ENCODE results near the gene ADAMTS12.

Gene ADAMTS12

DNA sequence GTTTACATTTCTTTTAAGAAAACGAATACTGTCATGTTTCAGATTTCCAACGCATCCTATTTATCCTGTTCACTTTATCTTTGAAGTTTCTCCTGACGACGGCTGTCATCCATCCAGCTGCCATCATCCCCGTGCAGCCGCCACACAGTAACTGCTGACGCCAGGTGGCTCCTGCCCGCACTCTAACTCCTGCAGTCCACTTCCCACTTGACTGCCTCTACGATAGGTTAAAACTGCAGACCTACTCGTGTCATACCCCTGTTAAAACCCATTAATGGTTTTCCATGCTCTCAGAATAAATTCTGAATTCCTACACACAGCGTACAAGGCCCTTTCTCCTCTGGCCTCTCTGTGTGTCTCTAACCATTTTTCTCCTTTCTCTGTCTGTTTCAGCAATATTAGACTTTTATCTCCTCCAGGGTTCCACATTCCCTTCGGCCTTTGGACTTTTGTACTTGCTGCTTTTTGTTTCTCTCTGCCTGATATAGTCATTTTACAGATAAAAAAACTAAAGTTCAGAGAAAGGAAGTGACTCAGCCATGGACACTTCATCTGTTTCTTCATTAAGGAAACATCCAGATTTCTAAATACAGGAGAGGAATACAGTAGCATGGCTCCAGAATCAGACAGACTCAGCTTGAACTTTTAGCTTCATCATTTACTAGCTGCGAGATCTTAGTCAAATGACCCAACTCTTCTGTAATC is 84.9 kb downstream of the ADAMTS12 start:
- no peak for DNase-seq (ENCODE audit: extremely low read depth in 1 of 2, low read depth in 1 of 2)

DNA sequence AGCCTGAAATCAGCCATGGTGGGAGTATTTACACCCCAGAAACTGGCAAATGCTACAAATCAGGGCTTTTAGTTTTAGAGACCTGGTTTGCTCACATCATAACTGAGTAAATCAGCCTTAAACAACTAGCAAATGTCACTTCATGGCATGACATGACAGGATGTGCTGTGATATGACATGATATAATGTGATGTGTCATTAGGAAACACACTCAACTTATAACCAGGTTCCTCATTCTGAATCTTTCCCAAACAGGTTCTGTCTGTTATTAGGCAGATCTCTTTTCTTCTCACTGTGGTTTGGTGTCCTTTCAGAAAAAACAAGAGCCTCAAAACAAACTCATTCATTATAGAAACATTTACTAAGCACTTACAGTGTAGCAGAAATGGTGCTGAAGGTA is 90.5 kb downstream of the ADAMTS12 start:
- DNase-seq (ENCODE audit: extremely low read depth in 1 of 2, low read depth in 1 of 2): no peak

DNA sequence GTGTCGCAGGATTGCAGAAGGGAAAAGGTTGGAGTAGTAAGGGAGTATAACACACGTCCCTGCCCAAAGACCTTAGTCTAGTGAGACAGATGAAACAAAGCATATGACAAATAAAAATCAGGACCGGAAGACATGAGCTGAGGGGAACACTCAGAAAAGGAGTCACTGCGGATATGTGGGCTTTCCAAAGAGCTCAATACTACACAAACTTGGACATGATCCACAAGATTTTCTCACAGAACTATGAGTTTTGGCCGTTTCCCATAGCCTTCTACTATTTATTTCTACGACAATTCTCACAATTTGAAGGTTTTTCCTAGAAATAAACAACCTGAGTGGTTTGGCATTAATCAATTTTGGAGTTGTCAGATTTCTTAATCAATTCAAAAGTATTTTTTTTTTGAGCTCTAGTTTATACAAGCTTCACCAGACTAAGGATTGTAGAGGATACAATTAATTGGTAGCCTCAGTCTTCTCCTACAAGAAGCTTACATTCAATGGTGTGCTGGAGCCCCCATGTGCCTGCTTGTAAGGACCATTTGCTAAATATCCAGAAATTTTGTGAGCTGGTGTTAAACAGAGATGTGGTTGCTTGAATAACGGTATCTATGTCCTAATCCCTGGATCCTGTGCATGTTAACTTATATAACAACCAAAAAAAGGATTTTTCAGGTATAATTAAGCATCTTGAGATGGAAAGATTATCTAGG is 91.4 kb downstream of the ADAMTS12 start:
- no peak for DNase-seq (ENCODE audit: extremely low read depth in 1 of 2, low read depth in 1 of 2)

DNA sequence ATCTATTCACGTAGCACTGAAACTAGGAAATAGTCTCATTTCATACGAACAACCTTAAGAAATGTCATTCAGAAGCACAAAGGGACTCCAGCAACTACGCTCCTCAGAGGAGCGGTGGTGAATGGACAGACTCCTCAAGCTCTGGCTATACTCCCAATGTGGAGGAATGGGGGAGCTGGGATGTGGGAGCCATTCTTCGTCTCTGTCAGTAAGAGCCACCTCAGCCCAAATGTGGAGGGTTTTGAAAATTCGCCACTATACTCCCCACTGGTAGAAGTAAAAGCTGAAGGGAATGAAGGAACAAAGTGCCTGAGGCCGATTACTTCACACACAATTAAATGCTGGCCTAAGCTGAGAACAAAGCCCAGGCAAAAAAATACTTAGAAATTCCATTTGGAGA is 96.3 kb downstream of the ADAMTS12 start:
- no peak for DNase-seq (ENCODE audit: extremely low read depth in 1 of 2, low read depth in 1 of 2)

DNA sequence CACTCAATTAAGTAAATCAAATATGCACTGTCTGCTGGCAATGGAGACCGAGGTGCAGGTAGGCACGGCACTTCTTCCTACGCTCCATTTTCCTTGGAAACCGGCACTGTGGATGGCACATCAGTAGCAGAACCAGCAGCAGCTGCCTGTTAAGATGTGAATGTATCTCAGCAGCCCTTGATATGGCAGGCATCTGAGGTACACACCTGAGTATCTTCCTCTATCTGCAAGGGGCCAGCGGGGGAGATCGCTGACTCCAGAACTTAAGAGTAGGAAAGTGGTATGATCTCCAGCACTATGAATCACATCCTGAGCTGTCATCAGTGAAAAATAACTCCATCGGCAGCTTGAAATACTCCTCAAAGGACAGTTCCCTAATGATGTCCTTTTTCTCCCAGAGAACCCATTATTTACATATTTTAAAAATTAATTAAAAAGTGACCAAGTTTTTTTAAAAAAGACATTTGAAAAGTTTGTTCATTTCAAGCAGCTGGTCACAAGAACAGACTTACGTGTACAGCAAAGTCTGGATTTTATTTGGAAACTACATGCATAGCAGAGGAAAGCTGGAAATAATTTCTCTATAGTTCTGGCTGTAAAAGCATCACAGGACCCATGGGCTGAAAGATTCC is 97.1 kb downstream of the ADAMTS12 start:
- no peak for DNase-seq (ENCODE audit: extremely low read depth in 1 of 2, low read depth in 1 of 2)

DNA sequence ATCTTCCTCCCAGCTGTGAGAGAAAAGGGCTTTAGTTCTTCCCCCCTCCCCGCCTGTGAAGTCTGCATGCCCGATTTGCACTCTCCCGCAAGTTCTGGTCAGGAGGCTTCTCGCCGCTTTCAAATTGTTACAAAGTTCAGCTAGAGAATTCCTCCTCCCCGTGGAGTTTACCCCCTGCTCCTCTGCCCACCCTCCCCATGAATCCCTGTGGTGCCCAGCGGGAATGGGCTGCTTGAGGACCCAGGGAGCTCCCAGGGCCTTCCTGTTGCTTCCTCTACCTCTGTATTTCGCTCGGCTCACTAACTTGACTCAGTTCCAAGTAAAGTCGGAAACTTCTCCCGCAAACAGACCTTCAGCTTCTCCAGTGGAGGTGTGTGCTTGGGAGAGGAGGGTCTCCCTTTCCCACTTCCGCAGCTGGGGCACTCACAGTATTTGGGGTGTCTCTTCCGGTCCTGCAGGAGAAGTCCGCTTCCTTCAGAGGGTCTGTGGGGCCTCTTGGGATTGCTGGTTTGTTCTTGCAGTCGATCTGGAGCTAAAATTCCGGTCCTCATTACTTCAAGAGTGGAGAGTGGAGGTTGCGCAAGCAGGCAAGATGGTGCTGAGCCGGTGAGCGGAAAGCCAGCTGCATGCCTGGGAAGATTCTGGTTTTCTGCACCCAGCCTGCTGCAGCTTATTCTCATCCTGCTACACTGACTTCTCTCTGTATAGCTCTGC is 97.8 kb downstream of the ADAMTS12 start:
- DNase-seq (ENCODE audit: extremely low read depth in 1 of 2, low read depth in 1 of 2): no peak

DNA sequence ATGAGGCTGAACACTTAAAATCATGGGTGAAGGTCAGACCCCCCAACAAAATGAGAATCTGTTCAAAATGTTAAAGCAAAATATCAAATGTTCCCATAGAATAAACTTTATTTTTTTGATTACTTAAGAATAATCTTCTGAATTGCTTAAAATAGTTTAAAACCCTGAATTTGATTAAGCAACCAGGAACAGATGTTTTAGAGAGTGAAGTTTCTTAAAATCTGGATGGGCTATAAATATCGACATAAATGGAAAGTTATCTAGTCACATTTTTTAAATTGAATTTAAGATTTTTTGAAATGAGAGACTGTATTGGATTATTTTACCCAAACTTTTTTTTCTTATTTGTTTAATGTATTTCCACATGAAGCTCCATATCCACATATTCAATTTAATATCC is 98.5 kb downstream of the ADAMTS12 start:
- DNase-seq (ENCODE audit: extremely low read depth in 1 of 2, low read depth in 1 of 2): no peak

DNA sequence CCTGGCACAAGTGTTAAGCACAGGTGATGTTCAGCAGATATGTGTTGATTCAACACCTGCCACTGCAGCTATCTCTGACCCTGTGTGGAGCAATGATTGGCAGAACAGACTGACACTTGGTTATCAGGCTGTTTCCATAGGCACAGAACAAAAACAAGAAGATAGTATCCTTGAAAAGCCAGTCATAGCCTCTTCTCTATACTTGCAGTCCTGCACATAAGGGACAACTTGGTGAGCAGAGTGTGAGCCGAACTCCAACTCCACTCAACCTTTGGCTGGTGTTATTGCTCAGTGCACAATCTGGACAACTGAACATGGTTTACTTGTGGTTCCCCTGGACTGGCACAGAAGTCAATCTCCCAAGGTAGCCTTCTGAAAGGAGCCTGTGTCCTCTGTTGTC is 99.2 kb downstream of the ADAMTS12 start:
- no peak for DNase-seq (ENCODE audit: extremely low read depth in 1 of 2, low read depth in 1 of 2)

DNA sequence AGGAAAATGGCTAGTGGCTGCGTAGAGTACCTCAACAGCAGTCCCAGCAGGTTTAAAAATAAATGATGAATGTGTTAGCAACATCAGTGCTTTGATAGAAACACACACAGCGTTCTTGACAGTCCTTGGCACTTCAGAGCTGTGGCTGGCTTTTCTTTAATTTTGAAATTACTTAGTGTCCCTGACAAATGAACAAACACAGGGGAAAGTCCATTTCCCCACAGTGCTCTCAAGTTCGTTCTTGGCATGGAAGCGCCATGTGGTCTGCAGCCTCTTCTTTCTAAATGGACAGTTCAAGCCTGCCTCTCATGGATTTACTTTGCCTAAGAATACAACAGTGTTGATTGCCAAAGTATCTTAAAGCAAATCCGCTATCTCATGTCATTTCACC is 102.2 kb downstream of the ADAMTS12 start:
- no peak for DNase-seq (ENCODE audit: extremely low read depth in 1 of 2, low read depth in 1 of 2)

DNA sequence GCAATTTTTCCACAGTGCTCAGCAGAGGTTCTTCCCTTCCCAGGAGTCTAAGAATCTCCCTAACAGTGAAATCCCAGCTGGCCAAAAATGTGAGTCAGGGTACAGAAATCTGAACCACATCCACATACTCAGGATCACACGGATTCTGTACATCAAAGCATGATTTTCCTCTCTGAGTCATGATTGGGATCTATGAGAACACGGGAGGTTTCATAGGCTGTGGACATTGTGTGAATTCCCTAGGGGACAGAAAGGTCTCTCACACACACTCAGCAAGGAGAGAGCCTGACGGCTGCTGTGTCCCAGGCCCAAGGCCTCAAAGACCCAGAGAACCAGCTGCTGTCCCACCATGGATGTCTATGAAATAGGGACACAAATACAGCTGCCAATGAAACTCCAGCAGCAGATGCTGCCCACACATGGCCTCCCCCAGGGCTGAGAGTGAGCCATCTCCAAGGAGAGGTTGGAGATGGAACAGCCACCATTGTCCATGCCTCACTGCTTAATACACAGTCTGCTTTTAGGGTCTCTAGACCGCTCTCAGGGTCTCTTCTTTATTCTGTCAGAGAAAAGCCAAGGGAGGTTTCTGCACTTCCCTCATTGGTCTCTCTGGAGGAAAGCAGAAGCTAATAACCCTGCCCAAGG is 102.7 kb downstream of the ADAMTS12 start:
- no peak for DNase-seq (ENCODE audit: extremely low read depth in 1 of 2, low read depth in 1 of 2)

DNA sequence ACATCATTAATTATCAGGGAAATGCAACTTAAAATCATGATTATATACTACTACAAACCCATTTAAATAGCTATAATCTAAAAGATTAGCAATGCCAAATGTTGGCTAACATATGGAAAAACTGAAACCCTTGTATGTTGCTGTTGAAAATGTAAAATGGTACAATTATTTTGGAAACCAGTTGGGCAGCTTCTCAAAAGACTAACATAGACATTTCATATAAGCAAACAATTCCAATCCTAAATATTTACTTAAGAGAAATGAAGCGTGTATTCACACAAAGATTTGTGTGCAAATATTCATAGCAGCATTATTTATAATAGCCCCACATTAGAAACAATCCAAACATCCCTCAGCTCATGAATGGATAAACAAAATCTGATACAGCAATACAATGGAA is 106.2 kb downstream of the ADAMTS12 start:
- DNase-seq (ENCODE audit: extremely low read depth in 1 of 2, low read depth in 1 of 2): no peak

DNA sequence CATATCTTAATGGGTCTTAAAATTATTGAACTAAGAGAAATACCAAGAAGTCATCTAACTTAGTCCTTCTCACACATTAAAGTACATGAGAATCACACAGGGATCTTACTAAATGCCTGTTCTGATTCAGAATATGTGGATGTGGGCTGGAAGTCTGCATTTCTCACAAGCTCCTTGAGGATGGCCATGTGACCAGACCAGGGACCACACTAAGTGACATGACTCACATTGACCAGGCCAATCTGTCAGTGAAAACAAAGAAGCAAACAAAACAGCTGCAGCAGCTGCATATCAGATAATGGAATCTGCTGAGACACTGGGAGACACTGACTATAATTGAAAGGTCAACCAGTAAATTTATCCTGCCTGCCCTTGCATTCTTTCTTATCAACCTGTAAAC is 110.5 kb downstream of the ADAMTS12 start:
- no peak for DNase-seq (ENCODE audit: extremely low read depth in 1 of 2, low read depth in 1 of 2)

DNA sequence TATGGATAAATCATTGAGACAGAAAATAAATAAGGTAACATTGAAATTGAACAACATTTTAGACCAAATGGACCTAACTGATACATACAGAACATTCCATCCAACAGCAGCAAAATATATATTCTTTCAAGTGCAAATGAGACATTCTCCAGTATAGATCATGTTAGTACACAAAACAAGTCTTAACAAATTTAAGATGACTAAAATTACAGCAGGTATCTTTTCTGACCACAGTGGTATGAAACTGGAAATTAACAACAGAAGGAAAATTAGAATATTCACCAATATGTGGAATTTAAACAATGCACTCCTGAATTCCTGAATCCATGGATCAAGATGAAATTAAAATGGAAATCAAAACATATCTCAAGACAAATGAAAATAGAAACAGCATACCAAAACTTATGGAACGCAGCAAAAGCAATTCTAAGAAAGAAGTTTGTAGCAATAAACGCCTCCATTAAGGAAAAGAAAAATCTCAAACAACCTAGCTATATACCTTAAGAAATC is 115.6 kb downstream of the ADAMTS12 start:
- no peak for DNase-seq (ENCODE audit: extremely low read depth in 1 of 2, low read depth in 1 of 2)

DNA sequence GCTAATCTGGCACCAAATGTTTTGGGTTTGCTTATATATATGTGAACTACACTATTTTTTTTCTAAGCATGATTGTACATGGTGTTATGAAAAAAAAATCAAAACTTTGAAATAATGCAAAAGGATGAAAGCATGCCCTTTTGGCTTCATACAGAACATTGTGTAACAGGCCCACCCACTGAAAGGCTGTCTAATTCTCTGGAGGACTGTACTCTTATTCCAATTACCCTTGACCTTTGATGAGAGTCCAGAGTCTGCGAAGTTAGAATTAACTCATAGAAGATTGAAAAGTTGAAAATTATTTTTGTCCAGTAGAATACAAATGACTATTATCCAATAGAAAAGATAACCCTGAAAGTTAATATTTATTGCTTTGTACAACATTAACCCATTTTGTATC is 117.4 kb downstream of the ADAMTS12 start:
- DNase-seq (ENCODE audit: extremely low read depth in 1 of 2, low read depth in 1 of 2): no peak

DNA sequence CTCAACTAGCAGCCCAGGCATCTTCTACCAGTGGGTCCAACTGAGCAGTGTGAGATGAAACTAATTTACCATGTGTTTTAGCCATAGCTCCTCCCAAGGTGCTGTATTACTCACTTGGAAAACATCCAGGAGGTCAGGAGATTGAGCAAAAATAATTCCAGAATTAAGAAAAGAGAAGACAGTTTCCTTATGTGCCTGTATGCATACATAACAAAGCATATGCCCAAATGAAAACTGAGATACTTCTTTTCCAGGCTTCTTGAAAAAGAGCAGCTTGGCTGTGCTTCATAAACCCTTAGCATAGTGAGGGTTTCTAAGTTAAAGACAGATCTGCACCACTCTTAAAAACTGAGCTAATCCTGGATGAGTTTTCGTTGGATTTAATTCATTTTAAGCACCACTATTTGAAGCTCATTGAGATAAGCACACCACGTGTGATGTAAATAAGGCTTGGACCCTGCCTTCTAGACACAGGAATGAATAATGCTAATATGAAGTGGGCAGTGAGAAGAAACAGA is 119.4 kb downstream of the ADAMTS12 start:
- no peak for DNase-seq (ENCODE audit: extremely low read depth in 1 of 2, low read depth in 1 of 2)

DNA sequence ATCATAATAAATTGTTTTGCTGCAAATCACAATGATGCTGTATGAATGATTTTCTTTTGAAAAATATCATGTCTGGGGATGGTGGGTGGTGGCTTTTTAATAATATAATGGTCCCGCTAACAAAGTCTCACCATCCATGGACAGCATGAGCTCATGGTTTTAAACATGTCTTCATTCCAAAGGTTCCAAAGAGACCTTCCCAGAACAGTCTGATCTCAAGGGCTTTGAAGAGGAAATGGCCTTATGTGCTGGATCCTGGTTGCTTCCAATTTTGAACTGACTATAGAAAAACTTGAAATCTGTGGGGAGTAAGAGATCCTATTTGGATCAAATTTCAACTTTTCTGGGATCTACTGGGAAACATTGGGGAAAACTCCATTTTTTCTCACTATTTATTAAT is 121.8 kb downstream of the ADAMTS12 start:
- DNase-seq (ENCODE audit: extremely low read depth in 1 of 2, low read depth in 1 of 2): no peak

DNA sequence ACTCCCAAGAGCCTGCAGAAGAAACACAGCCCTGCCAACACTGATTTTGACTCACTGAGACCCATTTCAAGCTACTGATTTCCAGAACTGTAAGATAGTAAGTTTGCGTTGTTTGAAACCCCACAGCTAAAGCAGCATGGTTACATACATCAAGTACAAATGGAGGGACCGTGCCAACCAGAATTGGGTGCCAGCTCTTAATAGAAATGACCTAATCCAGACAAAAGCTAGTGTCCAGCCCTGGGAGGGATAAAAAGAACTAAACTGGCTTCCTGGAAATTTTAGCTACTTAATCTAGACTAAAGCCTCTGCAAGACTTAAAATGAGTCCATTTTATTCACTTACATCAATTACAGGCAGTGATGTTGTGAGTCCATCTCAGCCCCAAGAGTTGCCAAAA is 122.6 kb downstream of the ADAMTS12 start:
- no peak for DNase-seq (ENCODE audit: extremely low read depth in 1 of 2, low read depth in 1 of 2)

DNA sequence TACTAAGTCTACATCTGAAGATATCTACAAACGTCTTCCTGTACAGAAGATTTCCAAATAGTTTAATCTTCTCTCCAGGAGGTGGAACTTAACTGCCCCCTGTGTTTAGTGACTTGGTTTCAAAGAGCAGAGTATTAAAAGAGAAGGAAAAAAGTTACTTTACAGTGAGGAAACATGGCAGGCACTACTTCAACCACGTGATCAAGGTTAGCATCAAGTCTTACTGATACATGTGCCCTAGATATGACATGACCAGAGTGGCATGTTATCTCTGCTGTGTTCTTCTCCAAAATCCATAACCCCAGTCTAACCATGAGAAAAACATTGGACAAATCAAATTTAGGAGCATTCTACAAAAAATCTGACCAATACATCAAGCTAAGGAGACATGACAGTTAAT is 125.8 kb downstream of the ADAMTS12 start:
- DNase-seq (ENCODE audit: extremely low read depth in 1 of 2, low read depth in 1 of 2): no peak

DNA sequence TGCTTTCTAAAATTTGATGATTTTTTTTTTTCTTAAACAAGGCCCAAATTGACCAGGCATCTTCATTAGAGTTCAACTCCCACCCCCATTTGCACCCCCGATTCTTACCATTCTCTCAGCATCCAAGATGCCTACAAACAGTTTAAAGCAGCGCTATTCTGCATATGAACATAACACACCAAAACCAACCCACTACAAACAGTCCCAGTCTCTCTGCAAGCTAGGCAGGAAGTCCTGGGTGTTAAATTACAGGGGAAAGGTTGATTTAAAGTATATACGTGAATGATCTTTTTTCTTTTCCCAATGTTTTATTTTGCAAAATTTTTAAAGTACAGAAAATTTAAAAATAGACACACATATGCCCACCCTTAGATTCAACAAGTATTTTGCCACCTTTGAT is 127.0 kb downstream of the ADAMTS12 start:
- DNase-seq (ENCODE audit: extremely low read depth in 1 of 2, low read depth in 1 of 2): no peak

DNA sequence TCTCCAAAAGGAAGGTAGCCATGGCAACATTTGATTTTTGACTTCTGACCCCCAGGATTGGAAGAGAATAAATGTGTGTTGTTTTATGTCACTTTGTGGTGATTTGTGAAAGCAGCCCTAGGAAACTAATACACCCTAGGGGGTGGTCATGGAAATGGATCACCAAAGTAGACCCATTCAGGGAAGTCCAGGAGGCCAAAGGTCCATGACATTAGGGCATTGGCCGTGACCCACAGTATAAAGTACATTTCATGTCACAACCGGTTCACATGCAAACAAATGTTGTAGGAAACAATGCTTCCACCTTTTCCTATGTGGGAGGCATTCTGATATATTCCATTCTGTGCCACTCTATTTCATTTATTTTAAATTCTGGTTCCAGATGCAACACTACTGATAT is 128.4 kb downstream of the ADAMTS12 start:
- DNase-seq (ENCODE audit: extremely low read depth in 1 of 2, low read depth in 1 of 2): no peak

DNA sequence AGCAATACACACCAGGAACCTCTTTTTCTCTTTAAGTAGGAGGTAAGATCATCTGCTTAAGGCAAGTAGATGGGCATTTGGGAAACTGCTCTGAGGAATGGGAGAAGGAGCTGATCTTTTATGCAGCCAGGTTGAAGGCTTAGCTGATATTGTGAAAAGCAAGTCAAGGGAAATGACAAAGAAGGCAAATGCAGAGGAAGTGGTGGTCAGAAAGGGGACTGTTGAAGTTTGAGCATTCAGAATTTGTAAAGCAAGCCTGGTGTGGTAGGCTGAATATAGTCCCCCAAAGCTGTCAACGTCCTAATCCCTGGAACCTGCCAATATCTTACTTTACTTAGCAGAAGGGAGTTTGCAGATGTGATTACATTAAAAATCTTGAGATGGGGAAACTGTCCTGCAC is 128.9 kb downstream of the ADAMTS12 start:
- DNase-seq (ENCODE audit: extremely low read depth in 1 of 2, low read depth in 1 of 2): no peak
